Measurements from ENCODE around the gene PRR30.
"Not testable (repeated sequence)": the region's sequence is repeated elsewhere in the genome, so short reads cannot be mapped to it uniquely, and the experiment has no call there.

Gene PRR30

GRCh38 chr2:27139310-27139709 lies at the start of gene PRR30:
TSS of gene PRR30 (minus strand) at chr2:27139410. CDS start at chr2:27138329, 1,081 bp downstream.
- no peaks in the 10 kb centered on the region for H3K9me3 Mint-ChIP-seq
- H3K27ac Mint-ChIP-seq, result no peak within 1 kb of the TSS
- H3K27me3 Mint-ChIP-seq, result peaks cover 7% of the 10 kb centered on the region
- no peak within 1 kb of the TSS for H3K4me3 Mint-ChIP-seq
- peaks cover 10% of the 10 kb centered on the region for H3K4me1 Mint-ChIP-seq (ENCODE audit: low read depth)
- H3K36me3 Mint-ChIP-seq (ENCODE audit: low read depth), result no peaks in the 10 kb centered on the region

GRCh38 chr2:27186613-27187345 lies 47.6 kb upstream of the PRR30 start:
- H3K27ac Mint-ChIP-seq, result no peak overlapping the region
- H3K9me3 Mint-ChIP-seq, result no peaks in the 10 kb centered on the region
- no peaks in the 10 kb centered on the region for H3K36me3 Mint-ChIP-seq (ENCODE audit: low read depth)

GRCh38 chr2:27185331-27186026 lies 46.3 kb upstream of the PRR30 start:
- H3K27ac Mint-ChIP-seq, result no peak overlapping the region

More at GRCh38 chr2:27186613-27187345, 47.6 kb upstream of the PRR30 start:
- Mint-ChIP-seq H3K4me3 (no peak overlapping the region), H3K4me1 (ENCODE audit: low read depth) (no peaks in the 10 kb centered on the region), H3K27me3 (peaks cover 11% of the 10 kb centered on the region)

GRCh38 chr2:27184115-27184514 lies 44.9 kb upstream of the PRR30 start:
- Mint-ChIP-seq H3K27ac (no peak overlapping the region), H3K9me3 (no peaks in the 10 kb centered on the region), H3K4me3 (no peak overlapping the region), H3K36me3 (ENCODE audit: low read depth) (no peaks in the 10 kb centered on the region), H3K27me3 (peaks cover 30% of the 10 kb centered on the region), H3K4me1 (ENCODE audit: low read depth) (no peaks in the 10 kb centered on the region)

More at GRCh38 chr2:27185331-27186026, 46.3 kb upstream of the PRR30 start:
- Mint-ChIP-seq H3K4me1 (ENCODE audit: low read depth) (no peaks in the 10 kb centered on the region), H3K36me3 (ENCODE audit: low read depth) (no peaks in the 10 kb centered on the region), H3K9me3 (no peaks in the 10 kb centered on the region), H3K27me3 (peaks cover 21% of the 10 kb centered on the region), H3K4me3 (no peak overlapping the region)

- Mint-ChIP-seq H3K36me3 (ENCODE audit: low read depth) (no peaks in the 10 kb centered on the region), H3K27ac (no peak overlapping the region), H3K4me1 (ENCODE audit: low read depth) (no peaks in the 10 kb centered on the region), H3K27me3 (peaks cover 31% of the 10 kb centered on the region), H3K4me3 (no peak overlapping the region), H3K9me3 (no peaks in the 10 kb centered on the region)
Observed at GRCh38 chr2:27182346-27182745, 43.1 kb upstream of the PRR30 start.

- no peaks in the 10 kb centered on the region for H3K36me3 Mint-ChIP-seq (ENCODE audit: low read depth)
- no peaks in the 10 kb centered on the region for H3K9me3 Mint-ChIP-seq
- no peak overlapping the region for H3K27ac Mint-ChIP-seq
- no peak overlapping the region for H3K4me3 Mint-ChIP-seq
- peaks cover 35% of the 10 kb centered on the region for H3K27me3 Mint-ChIP-seq
- no peaks in the 10 kb centered on the region for H3K4me1 Mint-ChIP-seq (ENCODE audit: low read depth)
Observed at GRCh38 chr2:27179344-27180000, 40.3 kb upstream of the PRR30 start.

- no peak overlapping the region for H3K4me3 Mint-ChIP-seq
Observed at GRCh38 chr2:27178469-27178868, 39.3 kb upstream of the PRR30 start.

GRCh38 chr2:27177441-27178351 lies 38.5 kb upstream of the PRR30 start:
- Mint-ChIP-seq H3K36me3 (ENCODE audit: low read depth) (no peaks in the 10 kb centered on the region), H3K27ac (no peak overlapping the region), H3K9me3 (no peaks in the 10 kb centered on the region), H3K4me1 (ENCODE audit: low read depth) (no peaks in the 10 kb centered on the region), H3K4me3 (no peak overlapping the region), H3K27me3 (peaks cover 28% of the 10 kb centered on the region)

More at GRCh38 chr2:27178469-27178868, 39.3 kb upstream of the PRR30 start:
- Mint-ChIP-seq H3K36me3 (ENCODE audit: low read depth) (no peaks in the 10 kb centered on the region), H3K4me1 (ENCODE audit: low read depth) (no peaks in the 10 kb centered on the region), H3K27ac (no peak overlapping the region), H3K9me3 (no peaks in the 10 kb centered on the region), H3K27me3 (peaks cover 28% of the 10 kb centered on the region)

GRCh38 chr2:27175781-27176180 lies 36.6 kb upstream of the PRR30 start:
- not testable (repeated sequence) for H3K4me3 Mint-ChIP-seq; H3K27ac Mint-ChIP-seq; H3K4me1 Mint-ChIP-seq (ENCODE audit: low read depth); H3K9me3 Mint-ChIP-seq; H3K36me3 Mint-ChIP-seq (ENCODE audit: low read depth)
- H3K27me3 Mint-ChIP-seq, result peaks cover 20% of the 10 kb centered on the region

GRCh38 chr2:27175330-27175729 lies 36.1 kb upstream of the PRR30 start:
- no peaks in the 10 kb centered on the region for H3K9me3 Mint-ChIP-seq
- no peak overlapping the region for H3K4me3 Mint-ChIP-seq
- H3K27ac Mint-ChIP-seq, result no peak overlapping the region

GRCh38 chr2:27174638-27175037 lies 35.4 kb upstream of the PRR30 start:
- Mint-ChIP-seq H3K9me3 (no peaks in the 10 kb centered on the region), H3K36me3 (ENCODE audit: low read depth) (no peaks in the 10 kb centered on the region), H3K27me3 (peaks cover 18% of the 10 kb centered on the region), H3K4me1 (ENCODE audit: low read depth) (peaks cover 4% of the 10 kb centered on the region), H3K27ac (no peak overlapping the region), H3K4me3 (no peak overlapping the region)

More at GRCh38 chr2:27175330-27175729, 36.1 kb upstream of the PRR30 start:
- Mint-ChIP-seq H3K27me3 (peaks cover 22% of the 10 kb centered on the region), H3K36me3 (ENCODE audit: low read depth) (no peaks in the 10 kb centered on the region), H3K4me1 (ENCODE audit: low read depth) (peaks cover 4% of the 10 kb centered on the region)

GRCh38 chr2:27171351-27171848 lies 32.2 kb upstream of the PRR30 start:
- H3K27me3 Mint-ChIP-seq, result peaks cover 9% of the 10 kb centered on the region
- H3K36me3 Mint-ChIP-seq (ENCODE audit: low read depth), result no peaks in the 10 kb centered on the region
- H3K4me3 Mint-ChIP-seq, result no peak overlapping the region
- H3K27ac Mint-ChIP-seq, result no peak overlapping the region
- H3K9me3 Mint-ChIP-seq, result no peaks in the 10 kb centered on the region
- peaks cover 4% of the 10 kb centered on the region for H3K4me1 Mint-ChIP-seq (ENCODE audit: low read depth)

GRCh38 chr2:27170581-27171337 lies 31.5 kb upstream of the PRR30 start:
- peaks cover 4% of the 10 kb centered on the region for H3K4me1 Mint-ChIP-seq (ENCODE audit: low read depth)
- H3K27ac Mint-ChIP-seq, result no peak overlapping the region
- peaks cover 8% of the 10 kb centered on the region for H3K27me3 Mint-ChIP-seq
- no peaks in the 10 kb centered on the region for H3K36me3 Mint-ChIP-seq (ENCODE audit: low read depth)
- no peaks in the 10 kb centered on the region for H3K9me3 Mint-ChIP-seq
- H3K4me3 Mint-ChIP-seq, result no peak overlapping the region
